GM12878 (cell line): ENCODE data around the gene ECHDC1. TPM values are rescaled to one million over a fixed set of nuclear protein-coding genes. Genes with fewer than 3 reads are reported as not detected.

Experiments used
- ATAC-seq: fragments of 200-7000 bp; cut with Tn5 transposase; 3 replicates; pipeline ENCODE4 v1.9.1; 2020; ENCODE audit warnings: mild to moderate bottlenecking, moderate library complexity
- BruUV-seq: library from RNA; stranded (reverse); fragments of 400-500 nt; replicated peaks from 2 replicates; lab custom pipeline; 2021; lab: Mats Ljungman, UMichigan
- CTCF ChIA-PET: fragments of 300-600 bp; sonication (Branson Sonifier 250); formaldehyde crosslinking; extraction: SDS; loops from one replicate; lab custom pipeline; 2021; ENCODE audit warnings: inconsistent platforms; lab: Yijun Ruan, JAX
- POLR2A ChIA-PET: fragments of 350-600 bp; formaldehyde crosslinking; extraction: SDS; loops from one replicate; lab custom pipeline; 2021; ENCODE audit warnings: inconsistent platforms; lab: Charles Lee
- RAD21 ChIA-PET: fragments of 300-600 bp; sonication (Branson Sonifier 250); formaldehyde crosslinking; loops from one replicate; lab custom pipeline; 2023; ENCODE audit warnings: antibody characterized with exemption; ENCODE audit not compliant: unreplicated experiment; lab: Charles Lee
- SMC1A ChIA-PET: fragments of 300-600 bp; sonication (Branson Sonifier 250); formaldehyde crosslinking; loops from one replicate; lab custom pipeline; 2023; ENCODE audit not compliant: unreplicated experiment, uncharacterized antibody; lab: Charles Lee
- DNase-seq: peaks from one replicate; pipeline ENCODE4 v3.0.0-alpha.2; 2011; ENCODE audit warnings: low read depth, low spot score
- FAIRE-seq: peaks from 3 replicates; lab custom pipeline; 2011; peaks lifted over from hg19 to GRCh38; lab: Jason Lieb, UNC
- H2AFZ ChIP-seq: 2 replicates; pipeline ENCODE4 v1.6.0; 2011; ENCODE audit warnings: low read depth, low read length, control low read depth; ENCODE audit not compliant: control insufficient read depth
- H3K27ac ChIP-seq: 2 replicates; pipeline ENCODE4 v1.5.1; 2011; ENCODE audit warnings: control low read depth; ENCODE audit not compliant: control insufficient read depth, insufficient read depth
- H3K27me3 ChIP-seq, 2 experiments: replicated peaks in 1 of 2; 2 replicates each; pipeline versions ENCODE4 v1.6.0 to v1.6.1; 2011; ENCODE audit warnings: low read length in 1 of 2; ENCODE audit not compliant: control insufficient read depth in 2 of 2, insufficient read depth in 2 of 2
- H3K36me3 ChIP-seq, 2 experiments: 2 replicates each; pipeline ENCODE4 v1.5.1; 2011; ENCODE audit warnings: low read length in 1 of 2; ENCODE audit not compliant: control insufficient read depth in 2 of 2, insufficient read depth in 2 of 2
- H3K4me1 ChIP-seq: 2 replicates; pipeline ENCODE4 v1.6.1; 2011; ENCODE audit warnings: mild to moderate bottlenecking, low read length, moderate library complexity, mixed read lengths; ENCODE audit not compliant: control insufficient read depth, insufficient read depth
- H3K4me2 ChIP-seq: 2 replicates; pipeline ENCODE4 v1.6.0; 2011; ENCODE audit warnings: control low read depth; ENCODE audit not compliant: control insufficient read depth, insufficient read depth
- H3K4me3 ChIP-seq: fragments of 200-600 bp; sonication (generic); 2 replicates; pipeline ENCODE4 v1.5.1; 2016
- H3K79me2 ChIP-seq: 2 replicates; pipeline ENCODE4 v1.6.0; 2011; ENCODE audit warnings: low read length; ENCODE audit not compliant: control insufficient read depth, insufficient read depth
- H3K9ac ChIP-seq: 2 replicates; pipeline ENCODE4 v1.8.0; 2011; ENCODE audit warnings: low read length, control low read depth, mixed read lengths; ENCODE audit not compliant: control insufficient read depth, insufficient read depth
- H3K9me3 ChIP-seq: replicated peaks from 3 replicates; pipeline ENCODE4 v1.5.1; 2011; ENCODE audit warnings: mild to moderate bottlenecking, low read length; ENCODE audit not compliant: control insufficient read depth, insufficient read depth
- H4K20me1 ChIP-seq: 2 replicates; pipeline ENCODE4 v1.6.0; 2011; ENCODE audit not compliant: control insufficient read depth, insufficient read depth
- BACH1 ChIP-seq: fragments of 450-650 bp; IDR thresholded peaks from 2 replicates; pipeline ENCODE4 v1.6.1; 2017; ENCODE audit warnings: mild to moderate bottlenecking, borderline replicate concordance
- BMI1 ChIP-seq: fragments of 450-650 bp; IDR thresholded peaks from 2 replicates; pipeline ENCODE4 v1.6.1; 2016; ENCODE audit warnings: mild to moderate bottlenecking, moderate library complexity, borderline replicate concordance
- CBX3 ChIP-seq: fragments of 200-600 bp; sonication (generic); IDR thresholded peaks from 2 replicates; pipeline ENCODE4 v1.6.1; 2016; ENCODE audit warnings: low read depth, borderline replicate concordance
- CHD2 ChIP-seq: IDR thresholded peaks from 2 replicates; pipeline ENCODE4 v1.6.1; 2011; ENCODE audit warnings: low read depth, low read length, improper control_type of control experiment, borderline replicate concordance
- EZH2 ChIP-seq: IDR thresholded peaks from 2 replicates; pipeline ENCODE4 v1.6.1; 2012; ENCODE audit warnings: low read depth, mild to moderate bottlenecking, control low read depth, inconsistent platforms, low read length, borderline replicate concordance; ENCODE audit not compliant: control insufficient read depth
- FOXM1 ChIP-seq: IDR thresholded peaks from 2 replicates; pipeline ENCODE4 v1.6.1; 2012; ENCODE audit warnings: low read depth, mild to moderate bottlenecking, inconsistent platforms, low read length, moderate library complexity
- GABPA ChIP-seq: IDR thresholded peaks from 2 replicates; pipeline ENCODE4 v1.6.1; 2014; ENCODE audit warnings: antibody characterized with exemption, low read depth, mild to moderate bottlenecking, inconsistent platforms
- HDAC2 ChIP-seq: fragments of 200-600 bp; sonication (generic); IDR thresholded peaks from 2 replicates; pipeline ENCODE4 v1.6.1; 2017
- IKZF2 ChIP-seq, 2 experiments: fragments of 450-650 bp; IDR thresholded peaks; 2 replicates each; pipeline ENCODE4 v1.6.1; 2017; ENCODE audit warnings: mild to moderate bottlenecking in 2 of 2, moderate library complexity in 2 of 2
- JUND ChIP-seq: IDR thresholded peaks from 2 replicates; pipeline ENCODE4 v1.6.1; 2012; ENCODE audit warnings: low read depth, mild to moderate bottlenecking, low read length, improper control_type of control experiment, moderate library complexity
- MTA3 ChIP-seq: IDR thresholded peaks from 2 replicates; pipeline ENCODE4 v1.6.1; 2012; ENCODE audit warnings: low read length, inconsistent platforms, borderline replicate concordance
- MYB ChIP-seq: fragments of 150-350 bp; IDR thresholded peaks from 2 replicates; pipeline ENCODE4 v1.6.1; 2014; ENCODE audit warnings: mild to moderate bottlenecking, low read depth, low read length, borderline replicate concordance
- MYC ChIP-seq: IDR thresholded peaks from 2 replicates; pipeline ENCODE4 v1.6.1; 2011; ENCODE audit warnings: mild to moderate bottlenecking, low read length, moderate library complexity, inconsistent platforms; ENCODE audit not compliant: insufficient read depth, insufficient replicate concordance, insufficient read length, severe bottlenecking
- NRF1 ChIP-seq: conservative IDR thresholded peaks from 2 replicates; pipeline ENCODE4 v1.6.1; 2011; ENCODE audit warnings: mild to moderate bottlenecking, low read depth, low read length, improper control_type of control experiment
- RCOR1 ChIP-seq: conservative IDR thresholded peaks from 2 replicates; pipeline ENCODE4 v1.6.1; 2012; ENCODE audit warnings: low read depth, low read length, improper control_type of control experiment
- SPI1 ChIP-seq: IDR thresholded peaks from 2 replicates; pipeline ENCODE4 v1.6.1; 2011; ENCODE audit warnings: low read depth, mild to moderate bottlenecking, low read length, moderate library complexity, borderline replicate concordance; ENCODE audit not compliant: insufficient read depth
- SREBF2 ChIP-seq: IDR thresholded peaks from 2 replicates; pipeline ENCODE4 v1.6.1; 2012; ENCODE audit warnings: mild to moderate bottlenecking, low read length
- STAT3 ChIP-seq: IDR thresholded peaks from 2 replicates; pipeline ENCODE4 v1.6.1; 2011; ENCODE audit warnings: low read depth, low read length, improper control_type of control experiment
- ZNF384 ChIP-seq: IDR thresholded peaks from 2 replicates; pipeline ENCODE4 v1.6.1; 2012; ENCODE audit warnings: low read depth, mild to moderate bottlenecking, low read length, improper control_type of control experiment, borderline replicate concordance
- ZNF592 ChIP-seq: fragments of 450-650 bp; IDR thresholded peaks from 2 replicates; pipeline ENCODE4 v1.6.1; 2017; ENCODE audit warnings: mild to moderate bottlenecking, moderate library complexity
- WGBS: methylation state at CpG from one replicate; pipeline ENCODE4 v1.1.6; 2016; ENCODE audit warnings: low lambda C conversion rate; ENCODE audit not compliant: insufficient replicate concordance, insufficient coverage; ENCODE audit errors: missing lambda C conversion rate; 5-methylcytosine and 5-hydroxymethylcytosine counted together
- in situ Hi-C: fragments of 300-500 bp; cut with MboI; formaldehyde crosslinking; loops from 9 replicates; pipeline ENCODE4 v1.14.3; 2018; ENCODE audit warnings: mixed read lengths
- intact Hi-C: fragments of 100-400 bp; cut with micrococcal nuclease; formaldehyde crosslinking; loops from one replicate; pipeline ENCODE4 v1.14.2; 2022; ENCODE audit not compliant: unreplicated experiment
- polyA plus RNA-seq, 11 experiments: library from polyadenylated mRNA; depleted of rRNA in 4 of 11; unstranded in 6 of 11; stranded (reverse) in 5 of 11; fragments of >200 nt; fragmentation: Nextera tagmentation in 4 of 11; fragmentation: Illumina TruSeq in 1 of 11; extraction: Ambion mirVana in 4 of 11; extraction: Trizol in 1 of 11; gene quantifications; 1 replicate in 1 of 11; 2 replicates in 10 of 11; pipeline versions ENCODE4 v1.2.1 to v1.2.3, GENCODE V29; 2011 to 2016; ENCODE audit warnings: inconsistent platforms in 2 of 11, missing spikeins in 2 of 11, low read depth in 1 of 11
- total RNA-seq, 4 experiments: library from RNA; depleted of rRNA in 3 of 4; stranded (reverse); fragments of >200 nt in 3 of 4; fragmentation: Illumina TruSeq in 1 of 4; extraction: Trizol in 1 of 4; gene quantifications; 2 replicates each; pipeline versions ENCODE4 v1.2.1 to v1.2.3, GENCODE V29; 2013 to 2021

The ECHDC1 gene
- total and polyA plus RNA-seq, 10 of the 15 experiments (the other 5 are each of a cell fraction or from before 2014, with no cell fraction given) = 46.2 to 111 (median 70.7) TPM

GRCh38 chr6:127365874-127366273, 22.5 kb upstream of the ECHDC1 start:
- CTCF ChIA-PET = no interaction called here
- POLR2A ChIA-PET = no interaction called here

More at GRCh38 chr6:127365874-127366273, 22.5 kb upstream of the ECHDC1 start:
- FAIRE-seq = no peak
- Histone ChIP-seq H3K9me3 (no peaks in the 10 kb centered on the region), H3K4me3 (no peak overlapping the region), H3K79me2 (no peaks in the 10 kb centered on the region), H3K9ac (no peak overlapping the region), H2AFZ (no peak overlapping the region), H3K4me2 (no peak overlapping the region), H3K36me3 (no peaks in the 10 kb centered on the region), H4K20me1 (no peaks in the 10 kb centered on the region), H3K27ac (no peak overlapping the region), H3K27me3 (no peaks in the 10 kb centered on the region), H3K4me1 (no peaks in the 10 kb centered on the region)
- in situ Hi-C loops (no loop called here), intact Hi-C loops (no loop called here)
- DNase-seq = no peak
- RAD21 ChIA-PET = no interaction called here
- BruUV-seq = no TSS peak
- ATAC-seq = no peak
- TF ChIP-seq HDAC2 (no peak), CHD2 (no peak), STAT3 (no peak), SPI1 (no peak), GABPA (no peak), RCOR1 (no peak), FOXM1 (no peak), SREBF2 (no peak), MTA3 (no peak), BMI1 (no peak), ZNF592 (no peak), ZNF384 (no peak), MYC (no peak), CBX3 (no peak), MYB (no peak), JUND (no peak), BACH1 (no peak), IKZF2 (IDR thresholded peaks at IDR 0.05) (no peak), NRF1 (no peak), EZH2 (no peak)
- SMC1A ChIA-PET = interaction anchor here (1.0 kb wide), 1 partner anchor 24 kb away, joined by 3 read pairs; no protein-coding TSS in a partner anchor
- 85% methylated on average over 5 of the region's 5 CpGs for WGBS
